GM12891 (cell line): Measurements from ENCODE around the gene UQCC2.

Source experiments
- POLR2A ChIP-seq: IDR thresholded peaks from 2 replicates; pipeline ENCODE4 v1.6.1; 2011; ENCODE audit warnings: low read depth, low read length, control low read depth
- POLR2AphosphoS5 ChIP-seq: IDR thresholded peaks from 2 replicates; pipeline ENCODE4 v1.6.1; 2011; ENCODE audit warnings: low read depth, low read length, control low read depth
- SPI1 ChIP-seq: IDR thresholded peaks from 2 replicates; pipeline ENCODE4 v1.6.1; 2011; ENCODE audit warnings: low read depth, low read length, control low read depth
- TAF1 ChIP-seq: IDR thresholded peaks from 2 replicates; pipeline ENCODE4 v1.6.1; 2011; ENCODE audit warnings: low read depth, low read length, control low read depth

DNA sequence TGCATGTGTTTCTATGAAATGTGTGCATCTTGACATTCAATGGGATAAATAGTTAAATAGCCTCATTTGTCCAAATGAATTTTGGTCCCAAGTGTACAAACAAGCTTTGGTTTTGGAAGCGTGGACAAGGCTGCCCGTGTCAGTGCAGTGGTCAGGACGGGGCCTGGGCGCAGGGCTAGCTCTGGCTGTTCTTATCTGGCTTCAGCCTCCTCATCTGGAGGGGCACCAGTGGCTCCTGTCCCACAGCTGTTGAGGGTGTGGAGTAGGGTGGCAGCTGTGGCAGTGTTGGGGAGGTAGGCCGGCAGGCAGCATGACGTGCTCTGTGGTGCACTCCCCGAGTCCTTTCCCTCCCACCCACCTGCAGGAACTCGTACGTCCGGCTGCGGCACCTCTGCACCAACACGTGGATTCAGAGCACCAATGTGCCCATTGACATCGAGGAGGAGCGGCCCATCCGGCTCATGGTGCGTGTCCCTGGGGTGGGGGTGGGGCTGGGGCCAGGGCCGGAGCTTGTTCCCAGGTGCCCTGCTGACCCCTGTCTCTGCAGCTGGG is 46.9 kb downstream of the UQCC2 start:
- TF ChIP-seq POLR2A (no peak), POLR2AphosphoS5 (no peak), SPI1 (no peak), TAF1 (no peak)
